Measurements from ENCODE around the gene DGKA.

Gene DGKA

DNA sequence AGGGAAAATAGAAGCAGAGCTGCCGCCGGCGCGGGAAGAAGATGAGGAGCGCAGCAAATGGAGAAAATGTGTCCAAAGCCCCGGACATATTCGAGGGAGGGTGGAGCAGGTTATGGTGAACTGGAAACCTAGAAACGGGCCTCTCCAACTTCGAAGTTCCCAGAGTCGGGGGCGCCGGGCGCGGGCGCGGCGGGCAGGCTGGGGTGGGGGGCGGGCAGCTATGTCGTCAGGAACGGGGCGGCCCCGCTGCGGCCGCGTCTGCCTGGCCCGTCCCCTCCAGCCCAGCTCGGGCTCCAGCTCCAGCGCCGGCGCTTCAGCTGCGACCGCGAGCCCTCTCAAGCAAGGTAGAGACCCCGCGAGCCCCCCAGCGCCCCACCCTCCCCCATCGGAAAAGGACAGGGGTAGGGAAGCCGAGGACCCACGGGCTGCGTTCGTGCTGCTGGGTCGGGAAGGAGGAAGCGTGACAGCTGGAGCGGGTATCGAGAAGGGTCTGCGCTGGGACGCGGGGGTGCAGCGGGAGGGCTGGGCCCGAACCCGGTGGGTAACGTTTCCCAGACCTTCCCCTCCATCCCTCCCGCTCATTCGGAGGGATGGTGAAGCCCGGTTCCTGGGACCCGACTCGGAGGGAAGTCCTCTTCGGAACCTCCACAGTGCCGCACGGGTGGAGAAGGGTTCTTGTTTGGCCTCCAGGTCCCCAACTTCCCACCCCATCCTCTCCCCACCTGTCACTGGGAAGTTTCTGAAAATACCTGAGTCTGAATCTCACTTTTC lies 1.0 kb downstream of the DGKA start:
- peak in 1 of 2 donors; percentile 30 for DNase-seq (ENCODE audit: low read depth in 2 of 2)

DNA sequence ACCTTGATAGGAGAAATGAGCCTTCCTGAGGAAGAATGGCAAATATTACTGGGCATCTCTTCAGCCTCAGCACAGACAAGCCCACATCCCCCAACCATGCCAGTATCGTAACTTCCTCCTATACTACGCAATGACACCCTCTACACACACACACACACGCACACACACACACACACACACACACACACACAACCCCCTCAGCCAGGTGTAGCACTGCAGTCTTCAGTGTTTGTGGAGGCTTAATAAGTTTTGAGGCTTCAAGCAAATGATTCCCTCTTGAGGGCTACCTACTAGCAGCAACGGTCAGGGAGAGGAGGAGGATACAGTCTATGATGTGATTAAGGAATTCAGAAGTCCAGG lies 1.6 kb downstream of the DGKA start:
- no peak for DNase-seq (ENCODE audit: low read depth in 2 of 2)

DNA sequence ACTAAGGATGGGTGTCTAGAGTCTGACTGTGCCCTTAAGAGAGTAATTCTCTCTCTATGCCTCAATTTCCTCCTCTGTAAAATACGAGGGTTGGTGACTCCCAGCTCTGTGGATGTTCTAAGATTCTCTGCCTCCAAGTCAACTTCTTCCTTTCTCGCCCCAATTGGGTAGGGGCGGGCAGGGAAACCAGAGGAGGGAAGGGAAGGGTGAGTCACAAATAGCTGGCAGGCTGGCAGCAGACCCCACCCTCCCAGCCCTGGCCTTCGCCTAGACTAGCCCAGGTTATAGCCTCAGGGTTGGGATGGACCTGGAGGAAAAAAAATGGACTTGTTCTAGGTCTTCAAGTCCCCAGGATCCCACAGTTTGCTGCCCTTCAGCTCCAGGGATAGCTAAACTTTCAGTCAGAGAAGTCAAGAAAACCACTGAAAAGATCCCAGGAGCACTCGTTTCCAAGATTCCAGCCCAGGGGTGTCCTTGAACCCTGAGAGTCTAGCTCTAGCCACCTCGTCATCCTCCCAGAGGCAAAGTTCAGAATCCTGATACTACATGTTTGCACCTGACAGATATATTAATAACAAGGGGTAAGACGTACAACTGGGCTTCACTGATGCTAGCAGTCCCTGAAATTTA lies 2.3 kb downstream of the DGKA start:
- DNase-seq (ENCODE audit: low read depth in 2 of 2) = no peak

DNA sequence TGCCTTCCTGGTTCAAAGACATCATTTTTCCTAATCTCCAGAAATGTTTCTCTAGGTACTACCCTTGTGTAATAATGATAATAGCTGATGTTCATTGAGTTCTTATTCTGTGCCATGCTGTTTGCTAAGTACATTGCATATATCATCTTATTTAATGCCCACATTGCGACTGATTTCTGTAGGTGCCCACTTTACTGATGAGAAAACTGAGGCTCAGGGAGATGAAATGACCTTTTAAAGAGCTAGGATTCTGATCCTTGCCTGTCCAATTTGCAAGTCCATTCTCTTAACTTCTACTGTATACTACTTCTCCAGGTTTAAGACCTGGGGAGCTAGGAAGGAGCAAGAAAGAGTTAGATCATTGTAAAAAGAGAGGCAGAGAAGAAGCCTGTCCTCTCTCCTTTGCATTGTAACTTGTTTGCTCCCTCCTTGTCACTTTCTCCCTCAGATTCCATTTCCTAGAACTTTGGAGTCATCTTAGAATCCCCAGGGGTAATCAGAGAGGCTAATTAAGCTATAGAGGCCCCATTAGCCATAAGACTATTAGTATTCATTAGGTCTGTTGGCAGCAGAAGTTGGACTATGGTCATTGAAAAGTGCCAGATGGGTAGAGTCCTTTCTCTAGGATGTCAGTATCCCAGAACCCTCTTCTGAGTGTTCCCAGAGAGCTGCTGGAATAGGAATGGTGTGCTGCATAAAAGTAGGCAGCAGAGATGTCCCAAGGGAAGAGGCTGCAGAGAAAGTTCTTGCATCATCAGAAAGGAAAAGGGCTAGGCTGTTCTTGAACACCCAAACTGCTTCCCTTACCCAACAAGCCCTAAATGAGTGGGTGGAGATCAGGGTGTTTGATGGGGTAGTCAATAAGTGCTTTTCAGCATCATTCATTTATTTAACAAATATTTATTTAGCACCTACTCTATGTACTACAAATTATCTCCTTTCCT lies 3.1 kb downstream of the DGKA start:
- no peak for DNase-seq (ENCODE audit: low read depth in 2 of 2)

DNA sequence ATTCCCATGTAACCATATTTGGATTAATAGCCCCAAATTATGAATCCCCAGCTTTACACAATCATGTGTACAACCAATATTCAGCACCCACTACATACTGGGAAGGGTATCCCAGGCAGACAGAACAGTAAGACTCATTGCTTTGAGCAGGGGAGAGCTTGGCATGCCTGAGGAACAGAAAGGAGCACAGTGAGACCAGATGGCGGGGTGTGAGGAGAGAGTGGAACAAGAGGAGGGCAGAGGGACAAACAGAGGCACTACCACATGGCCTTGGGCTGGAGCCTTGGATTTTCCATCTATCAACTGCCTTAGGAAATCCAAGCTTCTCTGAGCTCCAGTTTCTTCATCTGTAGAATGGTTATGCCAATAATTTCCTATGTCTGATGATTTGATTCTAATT lies 3.8 kb downstream of the DGKA start:
- no peak for DNase-seq (ENCODE audit: low read depth in 2 of 2)

DNA sequence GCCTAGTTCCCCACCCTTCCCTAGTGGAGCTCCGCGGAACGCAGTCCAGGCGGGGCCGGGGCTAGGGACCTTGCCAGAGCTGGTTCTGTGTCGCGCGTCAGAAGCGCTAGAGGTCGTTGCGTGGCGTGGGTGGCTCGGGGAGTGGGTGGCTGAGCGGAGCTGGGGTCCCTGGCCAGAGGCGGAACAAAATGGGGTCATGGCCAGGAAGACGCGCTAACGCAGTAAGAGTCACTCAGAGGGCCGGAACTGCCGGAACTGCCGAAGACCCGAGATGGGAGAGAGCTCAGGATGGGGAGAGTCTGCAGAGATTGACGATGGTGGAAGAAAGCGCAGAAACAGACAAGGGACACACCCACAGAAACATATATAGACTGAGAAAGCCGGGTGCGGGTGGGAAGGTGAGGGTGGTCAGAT lies 4.8 kb downstream of the DGKA start:
- no peak for DNase-seq (ENCODE audit: low read depth in 2 of 2)

DNA sequence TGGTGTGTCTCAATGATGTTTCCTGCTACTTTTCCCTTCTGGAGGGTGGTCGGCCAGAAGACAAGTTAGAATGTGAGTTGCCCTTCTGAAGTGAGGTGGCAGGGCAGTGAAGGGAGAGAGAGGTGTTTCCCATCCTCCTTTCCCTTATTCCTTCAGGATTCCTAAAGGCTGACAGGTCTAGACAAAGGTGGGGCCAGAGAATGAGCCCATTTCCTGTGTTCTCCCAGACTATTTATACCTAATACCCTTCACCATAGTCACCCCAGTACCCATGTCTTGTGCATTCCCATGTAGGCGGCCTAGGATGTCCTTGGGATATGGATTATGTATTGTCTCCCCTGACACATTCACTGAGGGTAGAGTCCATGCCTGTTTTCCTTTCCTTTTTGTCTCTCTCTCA lies 7.0 kb downstream of the DGKA start:
- DNase-seq (ENCODE audit: low read depth in 2 of 2) = no peak

DNA sequence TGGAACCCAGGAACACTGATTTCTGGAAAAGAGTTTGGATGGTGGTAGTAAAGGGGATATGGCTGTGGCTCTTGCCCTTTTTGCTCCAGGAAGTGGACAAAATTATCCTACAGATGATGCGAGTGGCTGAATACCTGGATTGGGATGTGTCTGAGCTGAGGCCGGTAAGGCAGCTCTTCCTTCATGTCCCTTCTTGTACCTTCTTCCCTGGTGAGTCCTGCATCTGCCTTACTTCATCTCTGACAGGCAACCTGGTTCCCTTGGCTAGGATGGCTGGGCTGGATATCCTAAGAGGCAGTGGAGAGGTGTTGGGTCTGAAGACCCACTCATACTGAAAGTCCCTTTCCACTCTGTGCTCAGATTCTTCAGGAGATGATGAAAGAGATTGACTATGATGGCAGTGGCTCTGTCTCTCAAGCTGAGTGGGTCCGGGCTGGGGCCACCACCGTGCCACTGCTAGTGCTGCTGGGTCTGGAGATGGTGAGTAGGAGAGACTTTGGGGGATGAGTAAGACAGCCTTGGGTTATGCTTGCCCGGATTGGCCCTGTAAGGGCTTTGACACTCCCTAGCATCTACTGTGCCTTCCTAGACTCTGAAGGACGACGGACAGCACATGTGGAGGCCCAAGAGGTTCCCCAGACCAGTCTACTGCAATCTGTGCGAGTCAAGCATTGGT lies 8.0 kb downstream of the DGKA start:
- DNase-seq (ENCODE audit: low read depth in 2 of 2) = no peak

DNA sequence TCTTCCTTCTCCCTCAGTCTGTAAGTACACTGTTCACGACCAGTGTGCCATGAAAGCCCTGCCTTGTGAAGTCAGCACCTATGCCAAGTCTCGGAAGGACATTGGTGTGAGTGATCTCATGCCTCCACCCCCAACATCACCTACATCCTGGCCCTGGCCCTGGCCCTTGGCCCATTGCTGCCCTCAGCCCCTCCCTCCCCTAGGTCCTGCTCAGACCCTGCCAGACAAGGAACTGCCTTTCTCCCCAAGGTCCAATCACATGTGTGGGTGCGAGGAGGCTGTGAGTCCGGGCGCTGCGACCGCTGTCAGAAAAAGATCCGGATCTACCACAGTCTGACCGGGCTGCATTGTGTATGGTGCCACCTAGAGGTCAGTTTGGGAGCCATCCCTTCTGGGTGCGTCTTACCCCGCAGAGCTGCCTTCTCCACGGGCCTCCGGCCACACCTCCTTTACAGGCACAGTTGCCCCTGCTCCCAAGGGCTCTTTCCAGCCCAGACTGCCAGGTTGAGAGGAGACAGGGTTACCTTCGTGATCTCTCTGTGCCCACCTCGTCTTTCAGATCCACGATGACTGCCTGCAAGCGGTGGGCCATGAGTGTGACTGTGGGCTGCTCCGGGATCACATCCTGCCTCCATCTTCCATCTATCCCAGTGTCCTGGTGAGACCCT lies 9.2 kb downstream of the DGKA start:
- peak; percentile 69 to 70 for DNase-seq (ENCODE audit: low read depth in 2 of 2)

DNA sequence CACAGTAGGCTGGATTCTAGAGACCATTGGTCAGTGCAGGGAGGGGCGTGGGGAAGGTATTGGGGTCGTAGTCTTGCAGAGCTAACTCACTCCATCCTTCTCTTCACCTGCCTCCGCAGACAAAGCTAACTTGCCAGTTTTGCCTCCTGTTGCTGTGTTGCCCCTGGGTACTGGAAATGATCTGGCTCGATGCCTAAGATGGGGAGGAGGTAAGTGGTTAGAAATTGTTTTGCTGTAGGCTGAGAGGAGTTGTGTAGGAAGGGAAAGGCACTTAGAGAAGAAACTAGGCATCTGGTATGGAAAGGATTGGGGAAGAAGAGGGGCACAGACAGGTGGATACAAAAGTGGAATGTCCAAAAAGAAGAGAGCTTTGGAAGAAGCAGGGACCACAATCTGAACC lies 11.1 kb downstream of the DGKA start:
- no peak for DNase-seq (ENCODE audit: low read depth in 2 of 2)

DNA sequence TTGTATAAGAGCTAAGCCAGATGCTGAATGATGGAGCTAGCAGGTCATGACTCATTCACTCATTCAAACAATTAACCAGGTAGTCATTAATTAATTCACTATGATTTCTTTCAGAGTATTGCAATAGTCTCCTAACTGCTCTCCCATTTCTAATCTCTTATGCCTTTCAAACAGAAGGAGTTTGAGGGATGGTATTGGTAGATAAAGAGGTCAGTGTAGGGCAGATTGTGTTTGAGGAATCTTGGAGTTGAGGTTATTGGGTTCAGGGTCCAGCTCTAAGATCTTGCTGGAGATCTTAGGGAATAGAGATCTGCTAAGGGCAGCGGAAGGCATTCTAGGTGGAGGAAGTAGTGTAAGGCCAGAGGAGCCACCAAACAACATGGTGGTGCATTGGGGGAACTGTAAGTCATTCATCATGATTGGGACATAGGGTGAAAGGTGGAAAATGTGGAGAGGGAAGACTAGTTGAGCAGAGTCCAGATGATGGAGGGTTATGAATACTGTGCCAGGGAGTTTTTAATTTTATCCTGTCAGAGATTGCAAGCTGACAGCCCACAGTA lies 11.7 kb downstream of the DGKA start:
- DNase-seq (ENCODE audit: low read depth in 2 of 2) = no peak

DNA sequence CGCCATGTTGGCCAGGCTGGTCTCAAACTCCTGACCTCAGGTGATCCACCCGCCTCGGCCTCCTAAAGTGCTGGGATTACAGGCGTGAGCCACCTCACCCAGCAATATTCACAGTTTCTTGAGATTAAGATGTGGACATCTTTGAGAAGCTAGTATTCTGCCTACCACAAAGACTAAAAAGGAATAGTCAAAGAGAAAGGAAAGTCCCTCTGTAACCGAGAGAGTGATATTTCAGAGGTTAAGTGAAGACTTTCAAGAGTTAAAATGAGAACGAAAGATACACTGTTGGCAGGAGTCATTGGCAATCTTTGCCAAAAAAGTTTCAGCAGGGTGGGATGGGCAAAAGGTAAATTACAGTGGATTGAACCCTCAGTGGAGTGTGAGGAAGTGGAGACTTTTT lies 15.6 kb downstream of the DGKA start:
- no peak for DNase-seq (ENCODE audit: low read depth in 2 of 2)

DNA sequence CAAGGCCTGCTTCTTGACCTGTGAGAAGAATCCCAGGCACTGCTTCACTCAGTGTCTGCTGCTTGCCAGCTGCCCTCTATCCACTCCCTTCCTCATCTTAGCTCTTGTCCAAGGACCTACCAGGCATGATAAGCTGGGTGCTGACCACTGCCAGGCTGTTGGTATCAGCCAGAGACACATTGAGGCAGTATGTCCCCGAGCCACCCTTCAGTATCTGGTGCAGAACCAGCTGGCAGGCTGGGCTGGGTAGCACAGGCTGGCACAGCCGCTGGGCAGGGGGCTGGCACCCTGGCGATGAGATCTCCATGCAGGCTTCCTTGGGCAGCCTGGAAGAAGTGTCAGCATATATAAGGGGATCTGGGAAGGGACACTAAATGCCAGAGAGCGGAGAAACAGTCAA lies 24.4 kb downstream of the DGKA start:
- no peak for DNase-seq (ENCODE audit: low read depth in 2 of 2)

DNA sequence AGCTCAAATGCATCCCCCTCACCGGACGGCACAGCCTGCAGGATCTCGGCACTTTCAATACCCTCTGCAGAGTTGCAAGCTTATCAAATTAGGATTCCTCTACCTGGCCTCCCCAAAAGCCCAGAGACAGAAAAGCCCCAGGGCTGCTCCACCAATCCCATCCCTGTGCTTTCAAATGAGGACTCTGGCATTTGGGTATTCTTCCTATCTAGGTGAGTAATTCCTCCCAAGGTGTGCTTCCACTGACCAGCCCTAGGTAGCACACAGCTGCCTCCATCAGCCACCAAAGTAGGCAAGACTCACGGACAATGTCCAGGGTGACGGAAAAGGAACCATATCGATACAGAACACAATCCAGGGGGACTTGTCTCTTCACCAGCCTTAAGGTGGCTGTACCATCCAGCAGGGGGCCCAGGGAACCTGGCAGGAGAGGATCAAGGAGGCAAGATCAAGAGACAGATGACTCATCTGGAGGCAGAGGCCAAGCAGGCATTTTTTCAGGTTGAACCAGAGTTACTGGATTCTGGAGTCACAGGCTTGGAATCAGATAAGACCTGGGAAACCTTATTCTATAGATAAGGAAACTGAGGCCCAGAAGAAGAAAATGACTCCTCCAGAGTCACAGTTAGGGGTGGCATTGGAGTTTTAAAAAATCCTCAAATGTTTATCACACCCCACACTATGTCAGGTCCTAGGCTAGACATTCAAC lies 25.0 kb downstream of the DGKA start:
- peak in 1 of 2 donors; percentile 38 for DNase-seq (ENCODE audit: low read depth in 2 of 2)

DNA sequence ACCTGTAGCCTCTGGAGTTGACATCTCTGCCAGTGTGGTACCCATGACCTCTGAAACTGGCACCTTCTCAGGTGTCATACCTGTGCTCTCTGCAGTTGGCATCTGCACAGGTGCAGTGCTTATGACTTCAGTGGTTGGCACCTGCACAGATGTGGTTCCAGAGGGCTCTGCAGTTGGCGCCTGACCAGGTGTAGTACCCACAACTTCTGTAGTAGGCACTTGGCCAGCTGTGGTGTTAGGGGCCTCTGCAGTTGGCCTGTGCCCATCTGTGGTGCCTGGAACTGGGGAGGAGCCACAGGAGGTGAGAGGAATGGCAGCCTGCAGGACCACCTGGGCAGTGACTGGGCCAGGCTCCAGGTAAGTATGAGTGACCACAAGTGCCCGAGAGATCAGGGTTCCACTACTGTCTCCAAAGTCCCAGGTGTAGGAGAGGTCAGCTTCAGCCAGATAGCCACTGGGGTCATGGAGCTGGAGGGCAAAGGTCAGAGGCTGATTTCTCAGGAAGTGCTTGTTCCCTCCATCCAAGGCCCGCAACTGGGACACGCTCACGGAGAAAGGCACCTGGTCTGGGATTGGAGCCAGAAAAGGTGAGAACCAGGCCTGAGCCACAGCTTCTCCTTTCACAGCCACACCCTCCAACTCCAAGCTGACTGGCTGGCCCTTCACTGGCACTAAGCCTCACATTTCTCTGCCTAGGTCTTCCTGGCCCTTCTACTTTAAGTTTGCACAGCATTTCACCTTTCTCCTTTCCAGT lies 26.3 kb downstream of the DGKA start:
- DNase-seq (ENCODE audit: low read depth in 2 of 2) = no peak

DNA sequence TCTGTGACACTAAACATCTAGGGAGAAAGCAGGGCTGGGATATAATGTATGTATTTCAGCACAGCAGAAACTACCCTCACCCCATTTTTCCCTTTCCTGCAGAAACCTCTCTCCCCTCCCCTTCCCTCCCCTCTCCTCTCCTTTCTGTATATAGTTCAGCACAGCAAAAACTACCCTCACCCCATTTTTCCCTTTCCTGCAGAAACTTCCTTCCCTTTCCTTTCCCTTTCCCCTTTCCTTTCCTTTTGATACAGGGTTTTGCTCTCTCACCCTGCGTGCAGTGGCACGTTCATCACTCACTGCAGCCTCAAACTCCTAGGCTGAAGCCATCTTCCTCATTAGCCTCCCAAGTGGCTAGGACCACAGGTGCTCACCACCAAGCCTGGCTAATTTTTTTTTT lies 32.8 kb downstream of the DGKA start:
- DNase-seq (ENCODE audit: low read depth in 2 of 2) = no peak

DNA sequence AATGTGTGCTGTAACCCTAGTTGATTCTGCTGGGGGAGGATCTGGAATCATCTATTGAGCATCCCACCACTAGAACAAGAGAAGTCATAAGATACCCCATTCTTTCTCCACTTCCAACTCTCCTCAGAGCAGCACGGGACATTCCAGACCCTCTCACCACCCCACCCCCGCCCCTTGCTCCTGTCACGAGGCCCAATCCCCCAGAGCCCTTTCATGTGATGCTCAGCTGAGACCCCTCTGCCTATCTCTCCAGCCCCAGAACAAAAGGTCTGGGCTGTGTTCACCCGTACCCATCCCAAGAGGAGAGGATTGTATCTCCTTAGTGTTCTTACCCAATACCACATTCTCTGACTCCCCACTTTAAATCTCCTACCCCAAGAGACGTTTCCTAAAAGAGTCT lies 34.3 kb downstream of the DGKA start:
- no peak for DNase-seq (ENCODE audit: low read depth in 2 of 2)

DNA sequence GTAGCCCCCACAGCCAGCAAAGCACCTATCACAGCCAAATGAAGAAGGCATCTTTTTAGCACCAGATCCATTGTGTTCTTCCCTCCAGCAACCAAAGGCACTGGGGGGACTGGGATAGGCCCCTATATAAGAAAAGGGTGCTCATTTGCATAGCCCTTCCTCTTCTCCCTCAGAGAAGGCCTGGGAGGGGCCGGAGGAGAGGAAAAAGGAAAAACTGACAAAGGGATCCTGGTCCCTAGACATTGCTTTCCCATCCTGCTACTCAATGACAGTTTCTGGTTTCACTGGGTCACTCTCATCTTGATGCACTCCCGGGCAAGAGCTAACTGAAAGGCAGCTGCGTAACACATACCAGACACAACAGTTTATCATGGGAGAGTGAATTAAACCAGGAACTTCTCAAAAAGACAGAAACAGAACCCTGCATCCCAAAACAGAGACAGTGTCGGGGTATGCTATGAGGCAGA lies 35.0 kb downstream of the DGKA start, which contains the start of gene PMEL:
PMEL (minus strand) TSS at position 102 of the 467 bp plus-strand sequence; CDS start at position 71, 31 bp downstream.
- no peak for DNase-seq (ENCODE audit: low read depth in 2 of 2)

All from stimulated activated CD8-positive, alpha-beta memory T cell treated with anti-CD3 and anti-CD28 coated beads, Interleukin-7, amount 100 ng/mL, for 4 hours (primary cell).